ENCODE measurements around the gene KDM3B.

DNA sequence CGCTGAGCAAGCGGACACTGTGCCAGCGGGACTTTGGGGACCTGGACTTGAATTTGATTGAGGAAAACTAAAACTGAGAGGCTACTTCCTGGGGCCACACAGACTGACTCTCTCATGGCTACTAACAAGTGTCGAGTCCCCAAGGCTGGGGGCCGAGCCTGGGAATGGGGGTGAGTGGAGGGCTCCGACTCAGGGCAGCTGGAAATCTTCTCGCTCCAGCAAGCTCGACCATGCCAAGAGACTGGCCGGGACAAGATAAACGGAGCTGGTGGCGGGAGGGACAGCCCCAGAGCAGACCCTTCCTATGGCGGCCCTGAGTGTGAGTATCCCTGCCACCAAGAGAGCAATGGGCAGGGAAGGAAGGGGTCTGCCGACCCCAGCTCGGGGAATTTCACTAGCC is 5.6 kb upstream of the KDM3B start:
- TF ChIP-seq, protein P1, sequence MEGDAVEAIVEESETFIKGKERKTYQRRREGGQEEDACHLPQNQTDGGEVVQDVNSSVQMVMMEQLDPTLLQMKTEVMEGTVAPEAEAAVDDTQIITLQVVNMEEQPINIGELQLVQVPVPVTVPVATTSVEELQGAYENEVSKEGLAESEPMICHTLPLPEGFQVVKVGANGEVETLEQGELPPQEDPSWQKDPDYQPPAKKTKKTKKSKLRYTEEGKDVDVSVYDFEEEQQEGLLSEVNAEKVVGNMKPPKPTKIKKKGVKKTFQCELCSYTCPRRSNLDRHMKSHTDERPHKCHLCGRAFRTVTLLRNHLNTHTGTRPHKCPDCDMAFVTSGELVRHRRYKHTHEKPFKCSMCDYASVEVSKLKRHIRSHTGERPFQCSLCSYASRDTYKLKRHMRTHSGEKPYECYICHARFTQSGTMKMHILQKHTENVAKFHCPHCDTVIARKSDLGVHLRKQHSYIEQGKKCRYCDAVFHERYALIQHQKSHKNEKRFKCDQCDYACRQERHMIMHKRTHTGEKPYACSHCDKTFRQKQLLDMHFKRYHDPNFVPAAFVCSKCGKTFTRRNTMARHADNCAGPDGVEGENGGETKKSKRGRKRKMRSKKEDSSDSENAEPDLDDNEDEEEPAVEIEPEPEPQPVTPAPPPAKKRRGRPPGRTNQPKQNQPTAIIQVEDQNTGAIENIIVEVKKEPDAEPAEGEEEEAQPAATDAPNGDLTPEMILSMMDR (IDR thresholded peaks at IDR 0.05; ENCODE audit: low read depth, low read length, poor library complexity, severe bottlenecking) = no peak
- TF ChIP-seq EZH2phosphoT487 (IDR thresholded peaks at IDR 0.05; ENCODE audit: borderline replicate concordance, low read length) = no peak
